Right lobe of liver (tissue), 4 donors: ENCODE results near the gene TMCC3.

ENCODE experiments used
- POLR2A ChIP-seq: fragments of 450-650 bp; IDR thresholded peaks from one replicate; pipeline ENCODE4 v1.6.1; 2017; ENCODE audit warnings: antibody characterized with exemption, mild to moderate bottlenecking
- TF ChIP-seq, protein P1 (sequence below), 4 donors: fragments of 200-600 bp in 3 of 4; fragments of 450-650 bp in 1 of 4; IDR thresholded peaks; one replicate each; pipeline versions ENCODE4 v1.5.1 to v1.8.0; 2016 to 2022; ENCODE audit warnings: antibody characterized with exemption in 4 of 4, mild to moderate bottlenecking in 2 of 4
- donor health status: DM: no; HTN: no; CAD: no.
- donor health status: DM: no; HTN: no; CAD: no.
- donor health status: DM: no; HTN: yes; CAD: no.

DNA sequence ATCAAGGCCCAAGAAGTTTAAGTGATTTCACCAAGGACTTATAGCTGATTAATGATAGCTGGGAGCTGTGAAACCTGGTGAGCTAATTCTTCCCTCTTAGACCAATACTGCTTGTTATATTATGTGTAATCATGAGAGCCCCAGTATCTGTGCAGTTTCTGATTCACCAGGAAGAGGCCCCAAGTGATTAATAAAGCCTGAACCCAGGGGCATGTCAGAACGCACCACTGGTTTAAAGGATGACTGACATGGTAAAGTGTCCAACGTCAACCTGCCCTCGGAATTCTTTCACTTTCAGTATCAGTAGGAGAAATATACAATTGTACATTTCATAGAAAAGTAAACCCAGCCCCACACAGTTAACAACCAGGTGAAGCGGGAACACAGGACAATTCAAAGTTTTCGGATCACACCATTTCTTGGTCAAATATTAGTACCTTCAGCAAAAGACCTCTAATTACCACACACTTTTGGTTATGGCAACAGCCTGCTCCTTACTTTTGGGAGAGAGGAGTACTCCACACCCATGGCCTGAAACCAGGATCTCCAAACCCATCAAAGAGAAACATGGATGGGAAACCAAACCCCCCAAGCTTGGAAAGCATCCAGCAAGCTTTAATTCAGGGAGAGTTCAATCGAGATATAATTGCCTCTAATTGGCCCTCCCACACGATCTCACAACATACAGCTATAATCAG lies 28.5 kb downstream of the TMCC3 start:
- no peak for TF ChIP-seq POLR2A
- TF ChIP-seq, protein P1, sequence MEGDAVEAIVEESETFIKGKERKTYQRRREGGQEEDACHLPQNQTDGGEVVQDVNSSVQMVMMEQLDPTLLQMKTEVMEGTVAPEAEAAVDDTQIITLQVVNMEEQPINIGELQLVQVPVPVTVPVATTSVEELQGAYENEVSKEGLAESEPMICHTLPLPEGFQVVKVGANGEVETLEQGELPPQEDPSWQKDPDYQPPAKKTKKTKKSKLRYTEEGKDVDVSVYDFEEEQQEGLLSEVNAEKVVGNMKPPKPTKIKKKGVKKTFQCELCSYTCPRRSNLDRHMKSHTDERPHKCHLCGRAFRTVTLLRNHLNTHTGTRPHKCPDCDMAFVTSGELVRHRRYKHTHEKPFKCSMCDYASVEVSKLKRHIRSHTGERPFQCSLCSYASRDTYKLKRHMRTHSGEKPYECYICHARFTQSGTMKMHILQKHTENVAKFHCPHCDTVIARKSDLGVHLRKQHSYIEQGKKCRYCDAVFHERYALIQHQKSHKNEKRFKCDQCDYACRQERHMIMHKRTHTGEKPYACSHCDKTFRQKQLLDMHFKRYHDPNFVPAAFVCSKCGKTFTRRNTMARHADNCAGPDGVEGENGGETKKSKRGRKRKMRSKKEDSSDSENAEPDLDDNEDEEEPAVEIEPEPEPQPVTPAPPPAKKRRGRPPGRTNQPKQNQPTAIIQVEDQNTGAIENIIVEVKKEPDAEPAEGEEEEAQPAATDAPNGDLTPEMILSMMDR (IDR thresholded peaks at IDR 0.05), result no peak
